Colonic mucosa (tissue), 4 donors: ENCODE data around the gene ABCA12. TPM values are rescaled to one million over a fixed set of nuclear protein-coding genes. Genes with fewer than 3 reads are reported as not detected.

ENCODE experiments used
- DNase-seq: peaks from one replicate; pipeline ENCODE4 v3.0.0-alpha.2; 2020
- H3K27ac ChIP-seq: fragments of 200-600 bp; one replicate; pipeline ENCODE4 v1.8.0; 2021
- H3K27me3 ChIP-seq: fragments of 200-600 bp; one replicate; pipeline ENCODE4 v1.8.0; 2021
- H3K36me3 ChIP-seq: fragments of 200-600 bp; one replicate; pipeline ENCODE4 v1.8.0; 2021
- H3K4me1 ChIP-seq: fragments of 200-600 bp; one replicate; pipeline ENCODE4 v1.8.0; 2021; ENCODE audit warnings: mild to moderate bottlenecking
- H3K4me3 ChIP-seq: fragments of 200-600 bp; one replicate; pipeline ENCODE4 v1.8.0; 2021
- H3K9ac ChIP-seq, 2 donors: one replicate each; pipeline ENCODE4 v1.7.0; 2013; ENCODE audit warnings: control low read depth in 2 of 2, low read depth in 2 of 2, low read length in 2 of 2
- H3K9me3 ChIP-seq: fragments of 200-600 bp; one replicate; pipeline ENCODE4 v1.8.0; 2021
- CTCF ChIP-seq: fragments of 200-600 bp; IDR thresholded peaks from one replicate; pipeline ENCODE4 v1.8.0; 2022; ENCODE audit warnings: antibody characterized with exemption, mild to moderate bottlenecking
- intact Hi-C: fragments of 100-400 bp; cut with DNase I; formaldehyde crosslinking; loops from one replicate; pipeline ENCODE4 v1.14.1; 2022
- total RNA-seq, 2 donors: library from RNA; stranded (reverse); fragmentation: NEBNext Ultra II Directional in 1 of 2; extraction: Animal tissue kit (Norgen Biotek cat#: 25700) in 1 of 2; gene quantifications; one replicate each; pipeline ENCODE4 v1.2.1, GENCODE V29; 2021
- donor health status: healthy.
- donor health status: DM: no; HTN: no; CAD: no.
- donor health status: DM: no; HTN: no; CAD: no.

ABCA12 gene
- total RNA-seq, 2 donors from 2014 or later, result 0.03 to 0.22 TPM

GRCh38 chr2:214995926-214996670, 142.3 kb downstream of the ABCA12 start:
- no peak overlapping the region for H3K9ac ChIP-seq
- intact Hi-C loops, result no loop called here
- TF ChIP-seq CTCF, result no peak

GRCh38 chr2:214995409-214995808, 143.0 kb downstream of the ABCA12 start:
- no peak for DNase-seq
- TF ChIP-seq CTCF, result no peak
- no peaks in the 10 kb centered on the region for H3K4me1 ChIP-seq
- no peaks in the 10 kb centered on the region for H3K27me3 ChIP-seq
- intact Hi-C loops, result no loop called here
- no peaks in the 10 kb centered on the region for H3K9me3 ChIP-seq
- no peak overlapping the region for H3K27ac ChIP-seq
- no peak overlapping the region for H3K4me3 ChIP-seq
- H3K9ac ChIP-seq, result no peak overlapping the region
- H3K36me3 ChIP-seq, result no peaks in the 10 kb centered on the region

More at GRCh38 chr2:214995926-214996670, 142.3 kb downstream of the ABCA12 start:
- Histone ChIP-seq H3K4me1 (no peaks in the 10 kb centered on the region), H3K4me3 (no peak overlapping the region), H3K36me3 (no peaks in the 10 kb centered on the region), H3K27ac (no peak overlapping the region), H3K27me3 (no peaks in the 10 kb centered on the region), H3K9me3 (no peaks in the 10 kb centered on the region)
- DNase-seq, result no peak

- H3K4me3 ChIP-seq, result no peak overlapping the region
- no peaks in the 10 kb centered on the region for H3K4me1 ChIP-seq
- H3K9me3 ChIP-seq, result no peaks in the 10 kb centered on the region
- H3K27me3 ChIP-seq, result no peaks in the 10 kb centered on the region
- no peak for DNase-seq
- intact Hi-C loops, result no loop called here
- no peak overlapping the region for H3K27ac ChIP-seq
- TF ChIP-seq CTCF, result no peak
- no peaks in the 10 kb centered on the region for H3K36me3 ChIP-seq
- H3K9ac ChIP-seq, result no peak overlapping the region
Observed at GRCh38 chr2:214992911-214993310, 145.5 kb downstream of the ABCA12 start.

GRCh38 chr2:214989187-214989586, 149.2 kb downstream of the ABCA12 start:
- Histone ChIP-seq H3K27me3 (no peaks in the 10 kb centered on the region), H3K27ac (no peak overlapping the region), H3K9me3 (no peaks in the 10 kb centered on the region), H3K4me3 (no peak overlapping the region), H3K9ac (no peak overlapping the region), H3K4me1 (no peaks in the 10 kb centered on the region), H3K36me3 (no peaks in the 10 kb centered on the region)
- intact Hi-C loops, result no loop called here
- DNase-seq, result no peak
- no peak for TF ChIP-seq CTCF

GRCh38 chr2:214987261-214987660, 151.2 kb downstream of the ABCA12 start:
- no peak for TF ChIP-seq CTCF
- intact Hi-C loops, result no loop called here
- no peak overlapping the region for H3K9ac ChIP-seq
- no peak overlapping the region for H3K27ac ChIP-seq
- DNase-seq, result no peak
- no peak overlapping the region for H3K4me3 ChIP-seq
- no peaks in the 10 kb centered on the region for H3K36me3 ChIP-seq
- no peaks in the 10 kb centered on the region for H3K27me3 ChIP-seq
- no peaks in the 10 kb centered on the region for H3K9me3 ChIP-seq
- no peaks in the 10 kb centered on the region for H3K4me1 ChIP-seq
